ENCODE data around the gene KCNQ5. TPM values are rescaled to one million over a fixed set of nuclear protein-coding genes. Genes with fewer than 3 reads are reported as not detected.

KCNQ5 gene
- total RNA-seq, 1 donor from 2014 or later, result not detected

- DNase-seq (ENCODE audit: low spot score), result no peak
- no peak overlapping the region for H2AFZ ChIP-seq (replicated peaks)
- H3K4me1 Mint-ChIP-seq, result no peaks in the 10 kb centered on the region
- H3K27ac ChIP-seq, result no peak overlapping the region
- peaks cover 11% of the 10 kb centered on the region for H3K9me3 Mint-ChIP-seq
- H3K4me2 ChIP-seq, result no peak overlapping the region
- H4K20me1 ChIP-seq (ENCODE audit: low read depth), result no peaks in the 10 kb centered on the region
- H3F3A ChIP-seq (ENCODE audit: low read depth), result no peaks in the 10 kb centered on the region
- no peaks in the 10 kb centered on the region for H3K27me3 Mint-ChIP-seq (ENCODE audit: insufficient read depth, low read depth)
- no peaks in the 10 kb centered on the region for H3K4me1 ChIP-seq
- no peak overlapping the region for H3K4me3 Mint-ChIP-seq
- no peaks in the 10 kb centered on the region for H3K36me3 Mint-ChIP-seq
- H3K9me3 ChIP-seq (ENCODE audit: low read depth), result no peaks in the 10 kb centered on the region
- no peak for TF ChIP-seq EZH2 (IDR thresholded peaks at IDR 0.05)
- TF ChIP-seq EZH2phosphoT487 (IDR thresholded peaks at IDR 0.05), result no peak
- no peak overlapping the region for H3K27ac Mint-ChIP-seq
- H3K79me2 ChIP-seq (ENCODE audit: low read depth), result no peaks in the 10 kb centered on the region
- H3K4me3 ChIP-seq, result no peak overlapping the region
- H3K36me3 ChIP-seq, result no peaks in the 10 kb centered on the region
- H3K9ac ChIP-seq, result no peak overlapping the region
- no peaks in the 10 kb centered on the region for H3K27me3 ChIP-seq
Observed at GRCh38 chr6:73204252-73204651, 582.4 kb downstream of the KCNQ5 start.

- H3K79me2 ChIP-seq (ENCODE audit: low read depth), result no peaks in the 10 kb centered on the region
- no peak for DNase-seq (ENCODE audit: low spot score)
- H3F3A ChIP-seq (ENCODE audit: low read depth), result no peaks in the 10 kb centered on the region
- H3K4me1 ChIP-seq, result no peaks in the 10 kb centered on the region
- no peaks in the 10 kb centered on the region for H3K4me1 Mint-ChIP-seq
- H3K27ac ChIP-seq, result no peak overlapping the region
- TF ChIP-seq EZH2 (IDR thresholded peaks at IDR 0.05), result no peak
- no peak for TF ChIP-seq EZH2phosphoT487 (IDR thresholded peaks at IDR 0.05)
- TF ChIP-seq CTCF (IDR thresholded peaks at IDR 0.05), result no peak
- no peaks in the 10 kb centered on the region for H3K27me3 Mint-ChIP-seq (ENCODE audit: insufficient read depth, low read depth)
- H3K27me3 ChIP-seq, result no peaks in the 10 kb centered on the region
- H4K20me1 ChIP-seq (ENCODE audit: low read depth), result no peaks in the 10 kb centered on the region
- no peaks in the 10 kb centered on the region for H3K9me3 ChIP-seq (ENCODE audit: low read depth)
- H3K36me3 Mint-ChIP-seq, result no peaks in the 10 kb centered on the region
- no peak overlapping the region for H3K4me2 ChIP-seq
- no peak overlapping the region for H3K9ac ChIP-seq
- no peak overlapping the region for H3K4me3 ChIP-seq
- H3K27ac Mint-ChIP-seq, result no peak overlapping the region
- H3K9me3 Mint-ChIP-seq, result peaks cover 11% of the 10 kb centered on the region
- H3K4me3 Mint-ChIP-seq, result no peak overlapping the region
- H3K36me3 ChIP-seq, result no peaks in the 10 kb centered on the region
- no peak overlapping the region for H2AFZ ChIP-seq (replicated peaks)
Observed at GRCh38 chr6:73207221-73207837, 585.5 kb downstream of the KCNQ5 start.

DNA sequence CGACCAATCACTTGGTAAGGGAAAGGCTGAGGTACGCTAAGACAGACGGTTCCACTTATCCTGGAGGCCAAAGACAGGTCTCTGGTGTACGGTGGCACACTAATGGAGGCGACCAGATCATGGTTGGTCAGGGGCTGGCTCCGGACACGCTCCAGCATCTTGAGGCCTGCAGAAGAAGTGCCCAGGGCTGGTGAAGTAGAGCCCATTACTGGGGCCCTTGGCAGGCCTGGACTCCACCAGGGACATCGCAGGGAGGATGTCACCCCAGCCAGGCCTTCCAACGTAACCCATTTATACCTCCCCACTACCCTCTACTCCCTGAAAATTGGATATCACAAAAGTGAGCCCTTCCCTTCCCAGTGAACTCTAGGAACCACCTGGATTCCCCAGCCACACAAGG, 587.3 kb downstream of the KCNQ5 start:
- H3K79me2 ChIP-seq (ENCODE audit: low read depth), result no peaks in the 10 kb centered on the region
- no peak overlapping the region for H3K4me3 Mint-ChIP-seq
- no peaks in the 10 kb centered on the region for H3F3A ChIP-seq (ENCODE audit: low read depth)
- H3K36me3 Mint-ChIP-seq, result no peaks in the 10 kb centered on the region
- no peak overlapping the region for H3K27ac Mint-ChIP-seq
- no peak overlapping the region for H3K9ac ChIP-seq
- H3K9me3 Mint-ChIP-seq, result peaks cover 11% of the 10 kb centered on the region
- H3K27ac ChIP-seq, result no peak overlapping the region
- no peak for TF ChIP-seq CTCF (IDR thresholded peaks at IDR 0.05)
- TF ChIP-seq EZH2 (IDR thresholded peaks at IDR 0.05), result no peak
- no peak for TF ChIP-seq EZH2phosphoT487 (IDR thresholded peaks at IDR 0.05)
- no peaks in the 10 kb centered on the region for H3K9me3 ChIP-seq (ENCODE audit: low read depth)
- H3K27me3 Mint-ChIP-seq (ENCODE audit: insufficient read depth, low read depth), result no peaks in the 10 kb centered on the region
- H3K4me2 ChIP-seq, result no peak overlapping the region
- no peaks in the 10 kb centered on the region for H4K20me1 ChIP-seq (ENCODE audit: low read depth)
- no peaks in the 10 kb centered on the region for H3K4me1 Mint-ChIP-seq
- H3K27me3 ChIP-seq, result no peaks in the 10 kb centered on the region
- no peaks in the 10 kb centered on the region for H3K4me1 ChIP-seq
- no peak overlapping the region for H3K4me3 ChIP-seq
- no peaks in the 10 kb centered on the region for H3K36me3 ChIP-seq
- no peak for DNase-seq (ENCODE audit: low spot score)
- H2AFZ ChIP-seq (replicated peaks), result no peak overlapping the region

- Histone ChIP-seq H3K4me1 (no peaks in the 10 kb centered on the region), H3K79me2 (ENCODE audit: low read depth) (no peaks in the 10 kb centered on the region), H3K9ac (no peak overlapping the region), H3K27me3 (no peaks in the 10 kb centered on the region), H3K4me3 (no peak overlapping the region), H3K27ac (no peak overlapping the region), H2AFZ (replicated peaks) (no peak overlapping the region), H3K36me3 (no peaks in the 10 kb centered on the region), H3K4me2 (no peak overlapping the region), H3K9me3 (ENCODE audit: low read depth) (no peaks in the 10 kb centered on the region), H4K20me1 (ENCODE audit: low read depth) (no peaks in the 10 kb centered on the region), H3F3A (ENCODE audit: low read depth) (no peaks in the 10 kb centered on the region)
- no peak overlapping the region for H3K27ac Mint-ChIP-seq
- DNase-seq (ENCODE audit: low spot score), result no peak
- no peaks in the 10 kb centered on the region for H3K9me3 Mint-ChIP-seq
- H3K36me3 Mint-ChIP-seq, result no peaks in the 10 kb centered on the region
- H3K27me3 Mint-ChIP-seq (ENCODE audit: insufficient read depth, low read depth), result peaks cover 2% of the 10 kb centered on the region
- TF ChIP-seq EZH2 (IDR thresholded peaks at IDR 0.05) (no peak), EZH2phosphoT487 (IDR thresholded peaks at IDR 0.05) (no peak), CTCF (IDR thresholded peaks at IDR 0.05) (no peak)
- H3K4me3 Mint-ChIP-seq, result no peak overlapping the region
- no peaks in the 10 kb centered on the region for H3K4me1 Mint-ChIP-seq
Observed at GRCh38 chr6:73216859-73217258, 595.0 kb downstream of the KCNQ5 start.
